Astrocyte of the cerebellum (primary cell): Measurements from ENCODE around the gene RADIL.

ENCODE experiments used
- DNase-seq: peaks from one replicate; pipeline ENCODE4 v3.0.0-alpha.2; 2011; ENCODE audit warnings: low read depth
- H3K4me3 ChIP-seq: 2 replicates; pipeline ENCODE4 v1.5.1; 2011; ENCODE audit warnings: mild to moderate bottlenecking, low read depth, low read length, moderate library complexity
- in situ Hi-C: cut with HindIII; loops from 2 replicates; pipeline ENCODE4 v1.10.0; 2017; ENCODE audit warnings: low sequenced_read_pairs
- TF ChIP-seq, protein P1 (sequence below): IDR thresholded peaks from 2 replicates; pipeline ENCODE4 v1.5.1; 2012; ENCODE audit warnings: low read length, low read depth, moderate library complexity, mild to moderate bottlenecking; ENCODE audit errors: missing control alignments

Gene RADIL

DNA sequence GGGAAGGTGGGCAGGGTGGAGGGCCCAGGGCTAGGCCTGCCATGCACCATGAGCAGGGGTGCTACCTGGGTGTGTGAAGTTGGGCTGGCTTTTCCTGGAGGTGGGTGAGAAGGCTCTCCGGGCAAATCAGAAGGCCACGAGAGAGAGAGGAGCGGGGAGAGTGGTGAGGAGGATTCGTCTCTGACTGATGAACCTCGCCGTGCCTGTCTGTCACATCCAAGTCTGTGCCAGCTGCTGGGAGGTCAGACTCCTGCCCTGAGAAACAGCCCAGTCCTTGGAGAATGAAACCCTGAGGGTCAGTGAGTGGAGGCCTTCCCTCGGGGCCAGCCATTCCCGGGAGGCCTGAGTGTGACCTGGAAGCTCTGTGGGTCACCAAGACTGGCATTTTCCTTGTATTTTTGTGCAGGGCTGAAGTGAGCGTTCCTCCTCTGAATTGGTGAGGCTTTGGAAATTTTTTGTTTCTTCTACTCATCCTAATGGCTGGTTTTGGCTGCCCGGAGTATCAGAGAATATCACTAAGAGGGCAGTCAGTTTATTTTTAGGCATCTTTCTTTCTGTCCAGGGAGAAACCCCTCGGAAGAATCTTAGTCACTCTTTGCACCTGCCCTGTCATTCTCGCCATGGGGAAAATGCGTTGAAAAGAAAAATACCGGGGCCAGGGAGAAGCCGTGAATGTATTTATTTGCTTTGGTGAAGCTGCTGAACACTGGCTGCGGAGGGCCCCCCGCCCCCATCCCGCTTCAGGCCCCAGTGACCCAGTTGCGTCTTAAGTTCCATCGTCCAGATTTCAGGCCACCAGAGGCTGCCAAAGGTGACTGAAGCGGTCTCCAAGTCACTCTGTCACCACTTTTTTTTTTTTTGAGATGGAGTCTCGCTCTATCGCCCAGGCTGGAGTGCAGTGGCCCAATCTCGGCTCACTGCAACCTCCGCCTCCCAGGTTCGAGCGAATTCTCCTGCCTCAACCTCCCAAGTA, 114.6 kb downstream of the RADIL start:
- TF ChIP-seq, protein P1, sequence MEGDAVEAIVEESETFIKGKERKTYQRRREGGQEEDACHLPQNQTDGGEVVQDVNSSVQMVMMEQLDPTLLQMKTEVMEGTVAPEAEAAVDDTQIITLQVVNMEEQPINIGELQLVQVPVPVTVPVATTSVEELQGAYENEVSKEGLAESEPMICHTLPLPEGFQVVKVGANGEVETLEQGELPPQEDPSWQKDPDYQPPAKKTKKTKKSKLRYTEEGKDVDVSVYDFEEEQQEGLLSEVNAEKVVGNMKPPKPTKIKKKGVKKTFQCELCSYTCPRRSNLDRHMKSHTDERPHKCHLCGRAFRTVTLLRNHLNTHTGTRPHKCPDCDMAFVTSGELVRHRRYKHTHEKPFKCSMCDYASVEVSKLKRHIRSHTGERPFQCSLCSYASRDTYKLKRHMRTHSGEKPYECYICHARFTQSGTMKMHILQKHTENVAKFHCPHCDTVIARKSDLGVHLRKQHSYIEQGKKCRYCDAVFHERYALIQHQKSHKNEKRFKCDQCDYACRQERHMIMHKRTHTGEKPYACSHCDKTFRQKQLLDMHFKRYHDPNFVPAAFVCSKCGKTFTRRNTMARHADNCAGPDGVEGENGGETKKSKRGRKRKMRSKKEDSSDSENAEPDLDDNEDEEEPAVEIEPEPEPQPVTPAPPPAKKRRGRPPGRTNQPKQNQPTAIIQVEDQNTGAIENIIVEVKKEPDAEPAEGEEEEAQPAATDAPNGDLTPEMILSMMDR, result no peak
- in situ Hi-C loops, result no loop called here
- H3K4me3 ChIP-seq, result no peak overlapping the region
- no peak for DNase-seq

DNA sequence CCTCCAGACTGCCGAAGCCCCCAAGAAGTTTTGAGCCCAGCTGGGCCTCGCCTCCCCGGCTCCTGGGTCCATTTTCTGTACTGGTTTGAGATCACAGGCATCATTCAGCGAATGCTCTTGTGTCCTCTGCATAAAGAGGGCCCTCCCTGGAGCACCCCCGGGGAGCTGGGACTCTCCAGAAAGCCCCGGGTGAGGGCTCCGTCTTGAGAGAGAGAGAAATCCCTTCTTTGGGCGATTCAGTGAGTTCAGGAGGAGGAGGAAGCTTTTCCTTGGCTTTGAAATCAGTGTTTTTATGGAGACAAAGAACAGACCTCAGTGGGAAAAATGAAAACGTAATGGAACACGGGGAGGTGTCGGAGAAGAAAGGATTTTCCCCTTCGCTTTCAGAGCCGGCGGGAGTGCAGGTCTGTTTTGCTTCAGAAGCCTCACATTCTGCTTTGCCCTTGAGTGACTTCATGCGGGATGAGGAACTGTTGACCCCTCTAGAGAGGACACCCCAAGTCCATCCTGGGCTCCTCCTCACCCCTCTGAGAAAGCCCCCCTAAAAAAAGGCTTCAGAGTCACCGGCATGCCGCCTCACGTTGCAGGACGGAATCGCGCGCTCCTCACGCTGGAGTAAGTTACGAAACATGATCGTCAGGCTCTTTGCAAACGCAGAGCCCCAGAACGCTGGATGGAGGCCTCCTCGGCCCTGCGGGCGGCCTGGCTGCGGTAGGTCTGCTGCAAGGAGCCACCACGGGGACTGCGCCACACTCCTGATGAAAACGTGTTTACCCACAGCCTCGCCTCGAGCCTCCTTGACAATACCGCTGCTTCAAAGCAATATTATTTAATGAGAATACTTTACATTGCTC, 116.6 kb downstream of the RADIL start:
- no peak for DNase-seq
- in situ Hi-C loops, result no loop called here
- TF ChIP-seq, protein P1, result no peak
- no peak overlapping the region for H3K4me3 ChIP-seq

DNA sequence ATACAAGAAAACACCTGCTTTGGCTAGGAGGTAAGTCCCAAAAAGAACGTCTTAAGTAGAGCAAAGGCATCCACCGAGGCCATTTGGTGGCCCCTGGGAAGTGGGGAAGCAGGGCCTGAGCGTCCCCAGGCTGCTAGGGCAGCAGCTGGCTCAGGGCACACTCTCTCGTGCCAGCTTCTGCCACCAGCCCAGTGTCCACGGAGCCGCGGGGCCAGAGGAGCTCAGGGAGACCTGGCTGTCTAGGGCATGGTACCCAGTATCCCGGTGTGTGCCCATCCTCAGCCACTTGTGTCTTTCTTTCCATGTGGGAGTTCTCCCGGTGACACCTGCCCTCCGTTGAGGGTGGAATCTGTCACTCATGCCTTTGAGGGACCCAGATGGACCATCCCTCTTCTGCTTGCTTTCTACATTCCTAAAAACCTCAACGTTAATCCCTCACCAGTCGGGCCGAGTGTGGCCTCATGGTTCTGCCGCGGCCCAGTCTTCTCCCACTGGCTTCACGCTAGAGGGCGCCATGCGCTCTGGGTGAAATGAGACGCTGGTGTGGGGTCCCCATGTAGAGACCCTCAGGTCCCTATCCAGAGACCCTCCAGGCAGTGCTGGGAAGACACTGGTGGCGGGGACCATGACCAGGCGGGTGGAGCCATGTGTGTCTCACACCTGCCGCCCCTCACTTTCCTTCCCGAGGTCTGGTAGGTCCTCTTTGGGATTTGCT, 117.6 kb downstream of the RADIL start:
- TF ChIP-seq, protein P1, result peak; percentile 37

DNA sequence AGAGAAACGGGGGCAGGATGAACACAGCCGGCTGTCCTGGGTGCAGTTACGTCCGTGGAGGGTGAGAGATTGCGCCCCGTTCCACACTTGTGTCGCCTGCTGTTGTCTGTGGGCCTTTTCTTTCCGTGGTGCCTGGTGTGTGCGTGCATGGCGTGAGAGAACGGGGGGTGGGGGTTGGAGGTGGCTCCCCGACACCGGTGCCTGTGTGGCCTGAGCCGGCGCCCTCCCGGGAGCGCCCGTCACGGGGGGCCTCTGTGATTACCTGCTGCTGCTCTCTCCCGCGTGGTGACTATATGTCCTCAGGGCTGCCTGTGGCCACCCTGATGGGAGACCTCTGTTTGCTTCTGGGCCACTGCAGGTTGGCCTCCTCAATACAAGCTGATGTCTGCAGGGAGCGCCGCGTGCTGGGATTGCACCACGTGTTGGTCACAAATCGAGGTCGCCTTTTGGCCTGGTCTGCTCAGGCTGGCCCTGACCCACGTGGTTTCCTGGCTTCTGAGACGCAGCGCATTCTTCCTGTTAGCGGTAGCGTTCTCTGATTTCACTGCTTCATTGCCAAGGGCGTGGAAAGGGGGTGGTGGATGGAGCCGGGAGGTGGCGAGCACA, 119.0 kb downstream of the RADIL start:
- in situ Hi-C loops, result no loop called here
- H3K4me3 ChIP-seq, result no peak overlapping the region
- no peak for DNase-seq
- TF ChIP-seq, protein P1, result no peak

More for the DNA sequence above, 117.6 kb downstream of the RADIL start:
- H3K4me3 ChIP-seq, result no peak overlapping the region
- DNase-seq, result no peak
- in situ Hi-C loops, result no loop called here

DNA sequence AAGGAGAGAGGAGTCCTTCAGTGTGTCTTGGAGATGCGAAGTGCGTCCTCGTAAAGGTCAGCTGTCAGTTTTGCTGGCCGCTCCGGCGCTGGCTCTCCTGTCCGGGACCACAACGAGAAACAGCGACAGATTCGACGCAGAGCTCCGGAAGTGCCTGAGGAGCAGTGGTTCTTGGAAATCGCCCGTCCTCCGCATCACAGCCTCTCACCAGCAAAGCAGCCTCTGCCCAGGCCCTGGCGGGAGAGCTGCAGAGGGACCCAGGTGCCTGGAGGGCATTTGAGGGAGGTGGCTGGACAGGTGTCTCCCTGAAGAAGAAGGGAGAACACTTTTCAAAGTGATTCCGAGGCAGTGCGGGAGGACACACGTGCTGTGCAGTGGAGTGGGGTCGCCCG, 119.7 kb downstream of the RADIL start:
- in situ Hi-C loops, result no loop called here
- H3K4me3 ChIP-seq, result no peak overlapping the region
- TF ChIP-seq, protein P1, result no peak
- no peak for DNase-seq
